GM19238 (cell line): Measurements from ENCODE around the gene AHI1.
"Not testable (repeated sequence)": the region's sequence is repeated elsewhere in the genome, so short reads cannot be mapped to it uniquely, and the experiment has no call there.

ENCODE experiments used
- DNase-seq: peaks from one replicate; pipeline ENCODE4 v3.0.0; 2011; ENCODE audit warnings: low spot score; ENCODE audit not compliant: insufficient read length

Gene AHI1

GRCh38 chr6:135506270-135506997 is 8.9 kb upstream of the AHI1 start:
- DNase-seq: no peak

DNA sequence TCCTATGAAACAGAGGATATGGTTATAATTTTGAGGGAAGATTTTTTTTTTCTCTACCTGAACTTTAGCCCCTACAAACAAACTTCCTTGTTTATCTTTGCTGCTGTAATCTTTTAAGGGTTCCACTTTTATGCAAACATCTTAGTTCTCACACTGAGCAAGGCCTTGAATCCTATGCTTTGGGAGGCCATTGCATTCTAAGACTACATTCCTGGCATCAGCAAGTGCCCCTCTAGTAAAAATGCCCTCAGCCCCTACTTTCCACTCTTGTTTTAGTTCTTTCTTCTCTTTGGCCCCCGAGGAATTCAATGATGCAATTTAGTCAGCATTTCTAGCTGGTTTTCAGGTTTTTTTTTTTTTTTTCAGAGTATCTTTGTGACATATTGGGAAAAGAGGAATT is 8.1 kb upstream of the AHI1 start:
- DNase-seq: no peak

DNA sequence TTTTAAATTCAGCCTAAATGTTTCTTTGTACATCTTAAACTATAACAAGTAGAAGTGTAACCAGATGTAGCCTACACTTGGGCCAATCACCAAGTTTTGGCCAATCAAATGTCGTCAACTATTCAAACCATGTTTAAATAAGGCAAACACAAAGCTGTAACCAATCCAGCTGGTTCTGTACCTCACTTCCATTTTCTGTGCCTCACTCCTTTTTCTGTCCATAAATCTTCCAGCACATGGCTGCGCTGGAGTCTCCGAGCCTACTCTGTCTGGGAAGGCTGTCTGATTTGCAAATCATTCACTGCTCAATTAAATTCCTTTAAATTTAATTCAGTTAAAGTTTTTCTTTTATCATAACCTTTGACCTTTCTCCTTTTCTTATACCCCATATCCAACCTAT is 7.7 kb upstream of the AHI1 start:
- no peak for DNase-seq

DNA sequence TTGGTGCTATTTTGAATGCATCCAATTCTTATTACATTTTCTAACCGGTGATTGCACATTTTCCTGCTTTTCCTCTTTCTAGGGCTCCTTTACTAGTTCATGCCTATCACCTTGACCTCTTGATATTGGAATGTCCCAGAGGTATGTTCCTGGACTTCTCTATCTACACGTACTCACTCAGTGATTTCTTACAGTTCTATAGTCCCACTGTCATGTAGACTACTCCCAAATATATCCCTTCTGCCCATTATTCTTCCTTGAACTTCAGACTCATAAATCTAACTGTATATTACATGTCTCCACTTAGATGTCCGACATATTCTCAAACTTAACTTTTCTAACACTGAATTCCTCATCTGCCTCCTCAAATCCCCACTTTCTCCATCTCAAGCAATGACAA is 7.2 kb upstream of the AHI1 start:
- DNase-seq: no peak

GRCh38 chr6:135503703-135504475 is 6.3 kb upstream of the AHI1 start:
- DNase-seq: no peak

DNA sequence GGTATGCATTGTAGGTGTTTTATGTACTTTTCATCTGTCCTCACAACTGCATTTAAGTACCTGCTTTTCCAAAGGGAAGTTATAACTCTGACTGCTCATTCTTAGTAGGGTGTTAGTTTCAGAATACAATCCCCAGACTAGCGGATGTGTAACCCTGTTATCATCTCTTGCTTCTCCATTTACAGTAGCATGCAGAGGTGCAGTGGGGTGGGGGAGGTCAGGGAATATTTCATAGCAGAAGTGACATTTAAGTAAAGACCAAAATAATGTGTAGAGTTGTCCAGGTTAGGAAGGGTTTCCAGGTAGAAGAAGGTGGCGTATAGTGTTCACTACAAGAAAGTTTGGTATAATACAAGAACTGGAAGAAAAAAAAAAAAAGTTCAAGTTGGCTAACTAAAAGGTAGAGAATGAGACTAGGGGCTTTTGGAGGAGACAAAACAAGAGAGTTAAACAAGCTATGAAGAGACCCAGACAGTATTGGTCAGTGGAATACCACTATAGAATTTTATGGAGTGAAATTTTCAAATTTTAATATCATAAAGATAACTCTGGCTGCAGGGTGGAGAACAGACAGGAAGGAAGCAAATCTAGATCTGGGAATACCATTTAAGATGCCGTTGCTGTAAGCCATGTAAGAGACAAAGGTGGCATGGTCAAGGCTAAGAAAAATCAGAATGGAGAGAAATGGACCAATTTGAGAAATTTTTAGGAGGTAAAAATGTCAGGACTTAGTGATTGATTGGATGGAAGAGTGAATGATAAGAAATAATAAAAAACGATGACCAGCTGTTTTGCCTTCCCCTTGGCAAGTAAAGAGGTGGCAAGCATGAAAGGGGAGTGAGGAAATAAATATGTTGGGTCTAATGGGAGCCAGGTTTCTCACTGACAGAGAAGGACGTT is 2.2 kb upstream of the AHI1 start:
- DNase-seq: no peak

DNA sequence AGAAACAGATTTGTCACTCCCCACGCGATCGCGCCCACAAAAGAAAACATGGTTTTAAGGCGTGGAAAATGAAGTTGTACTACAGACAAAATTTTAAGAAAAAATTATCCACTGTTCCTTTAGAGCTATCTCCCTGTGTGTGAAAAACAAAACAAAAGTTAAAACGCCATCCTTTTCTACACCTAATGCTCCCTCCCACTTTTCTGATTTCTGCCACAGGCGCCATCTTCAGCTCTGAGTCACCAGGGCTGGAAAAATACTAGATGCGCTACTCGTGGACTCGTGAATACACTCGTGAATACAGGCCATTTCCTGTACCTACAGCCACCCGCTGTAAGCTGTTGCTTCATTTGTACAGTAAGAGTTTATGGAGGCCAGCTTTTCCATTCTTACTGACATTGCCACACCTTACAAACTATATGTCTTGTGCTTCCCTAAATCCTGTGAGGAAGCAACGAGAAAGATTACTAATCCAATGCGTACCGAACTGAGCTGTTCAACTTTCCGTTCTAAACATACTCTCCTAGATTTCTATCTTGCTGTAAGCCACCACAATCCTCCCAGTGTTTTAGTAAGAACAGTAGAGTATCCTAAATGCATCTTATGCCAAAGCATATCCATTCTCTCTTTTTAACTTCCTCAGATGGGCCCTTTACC is 773 bp upstream of the AHI1 start:
- DNase-seq: no peak

GRCh38 chr6:135496800-135497411 is 634 bp downstream of the AHI1 start:
- DNase-seq: no peak

GRCh38 chr6:135493218-135493961 is 4.2 kb downstream of the AHI1 start:
- no peak for DNase-seq

- DNase-seq: no peak
Observed at GRCh38 chr6:135490381-135490780, 7.2 kb downstream of the AHI1 start.

DNA sequence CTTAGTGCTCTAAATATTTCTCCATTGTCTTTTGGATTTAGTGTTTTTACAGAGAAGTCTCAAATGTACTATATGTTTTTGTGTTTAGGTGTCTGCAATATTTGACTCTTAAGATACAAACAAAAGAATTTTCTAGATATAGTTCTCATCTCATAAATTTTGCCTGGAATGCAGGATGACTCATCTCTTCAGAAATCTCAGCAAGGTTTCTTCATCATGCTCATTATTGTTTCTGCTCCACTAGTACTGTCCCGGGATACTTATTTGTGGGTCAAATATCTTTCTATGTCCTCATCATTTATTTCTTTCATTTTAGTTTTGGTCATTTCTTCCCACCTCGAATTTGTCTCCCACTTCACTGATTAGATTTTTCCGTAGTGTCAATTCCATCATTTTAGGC is 9.5 kb downstream of the AHI1 start:
- no peak for DNase-seq

DNA sequence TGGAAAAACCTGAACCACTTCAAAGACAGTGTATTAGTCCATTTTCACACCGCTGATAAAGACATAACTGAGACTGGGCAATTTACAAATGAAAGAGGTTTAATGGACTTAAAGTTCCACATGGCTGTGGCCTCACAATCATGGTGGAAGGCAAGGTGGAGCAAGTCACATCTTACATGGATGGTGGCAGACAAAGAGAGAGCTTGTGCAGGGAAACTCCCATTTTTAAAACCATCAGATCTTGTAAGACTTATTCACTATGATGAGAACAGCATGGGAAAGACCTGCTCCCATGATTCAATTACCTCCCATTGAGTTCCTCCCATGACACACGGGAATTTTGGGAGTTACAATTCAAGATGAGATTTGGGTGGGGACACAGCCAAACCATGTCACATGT is 13.6 kb downstream of the AHI1 start:
- DNase-seq: not testable (repeated sequence)

- DNase-seq: no peak
Observed at GRCh38 chr6:135481783-135482369, 15.7 kb downstream of the AHI1 start.

DNA sequence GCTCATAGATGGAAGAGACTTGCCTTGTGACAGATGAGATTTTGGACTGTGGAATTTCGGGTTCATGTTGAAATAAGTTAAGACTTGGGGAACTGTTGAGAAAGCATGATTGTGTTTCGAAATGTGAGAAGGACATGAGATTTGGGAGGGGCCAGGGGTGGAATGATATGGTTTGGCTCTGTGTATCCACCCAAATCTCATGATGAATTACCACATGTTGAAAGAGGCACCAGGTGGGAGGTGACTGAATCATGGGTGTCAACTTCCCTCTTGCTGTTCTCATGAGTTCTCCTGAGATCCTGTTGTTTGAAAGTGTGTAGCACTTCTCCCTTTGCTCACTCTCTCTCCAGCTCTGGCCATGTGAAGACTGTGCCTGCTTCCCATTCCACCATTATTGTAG is 17.9 kb downstream of the AHI1 start:
- DNase-seq: no peak

DNA sequence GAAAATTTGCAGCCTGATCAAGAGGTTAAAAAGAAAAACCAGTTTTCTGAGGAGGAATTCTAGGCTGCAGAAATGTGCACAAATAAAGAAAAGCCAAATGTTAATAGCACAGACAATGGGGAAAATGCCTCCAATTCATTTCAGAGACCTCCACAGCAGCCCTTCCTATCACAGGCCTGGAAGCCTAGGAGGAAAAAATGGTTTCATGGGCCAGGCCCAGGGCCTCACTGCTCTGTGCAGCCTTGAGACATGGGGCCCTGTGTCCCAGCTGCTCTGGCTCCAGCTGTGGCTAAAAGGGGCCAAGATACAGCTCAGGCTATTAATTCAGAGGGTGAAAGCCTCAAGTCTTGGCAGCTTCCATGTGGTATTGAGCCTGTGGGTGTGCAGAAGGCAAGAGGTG is 18.9 kb downstream of the AHI1 start:
- DNase-seq: no peak

DNA sequence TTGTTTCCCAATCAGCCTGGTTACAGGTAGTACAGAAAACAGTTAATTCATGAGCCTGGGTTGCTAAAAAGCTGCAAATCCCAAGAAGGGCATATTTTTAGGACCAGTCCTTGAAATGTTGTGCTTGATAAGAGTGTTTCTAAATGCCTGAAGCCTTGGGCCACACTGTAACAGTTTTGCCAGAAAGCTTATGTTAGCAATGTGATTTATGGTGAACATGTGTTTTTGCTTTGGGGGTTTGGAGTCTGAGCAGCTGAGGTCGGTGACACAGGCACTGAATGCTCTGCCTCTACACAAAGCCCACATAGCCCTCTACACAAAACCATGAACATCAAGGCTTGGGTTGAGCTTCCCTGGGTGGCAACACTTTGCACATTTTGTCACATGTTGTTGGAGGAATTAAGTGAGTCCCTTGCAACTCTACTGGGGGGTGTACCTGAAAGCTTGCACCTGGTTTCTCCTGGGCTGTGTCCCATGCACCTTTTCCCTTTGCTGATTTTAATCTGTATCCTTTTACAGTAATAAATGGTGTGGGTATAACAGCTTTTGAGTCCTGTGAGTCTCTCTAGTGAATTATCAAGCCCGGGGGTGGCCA is 22.2 kb downstream of the AHI1 start:
- DNase-seq: no peak

GRCh38 chr6:135474362-135474761 is 23.2 kb downstream of the AHI1 start:
- DNase-seq: no peak

- no peak for DNase-seq
Observed at GRCh38 chr6:135465903-135466302, 31.6 kb downstream of the AHI1 start.

GRCh38 chr6:135465307-135465706 is 32.2 kb downstream of the AHI1 start:
- DNase-seq: no peak

DNA sequence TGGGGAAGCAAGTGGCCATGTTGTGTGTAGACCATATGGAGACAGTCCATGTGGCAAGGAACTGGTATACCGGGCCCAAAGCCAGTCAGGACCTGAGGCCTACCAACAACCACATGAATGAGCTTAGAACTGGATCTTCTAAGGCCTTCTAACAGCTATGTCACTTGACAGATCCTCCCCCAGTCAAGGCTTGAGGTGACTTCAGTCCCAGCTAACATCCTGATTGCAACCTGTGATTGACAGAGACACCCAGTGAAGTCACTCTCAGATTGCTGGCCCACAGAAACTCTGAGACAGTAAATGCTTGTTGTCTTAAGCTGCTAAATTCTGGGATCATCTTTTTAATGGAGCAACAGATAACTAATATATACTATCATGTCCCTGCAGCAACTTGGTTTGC is 32.9 kb downstream of the AHI1 start:
- no peak for DNase-seq
